Right lung (tissue), 5 donors: ENCODE data around the gene KRTAP2-2. TPM values are rescaled to one million over a fixed set of nuclear protein-coding genes. Genes with fewer than 3 reads are reported as not detected.
"Not testable (repeated sequence)": the region's sequence is repeated elsewhere in the genome, so short reads cannot be mapped to it uniquely, and the experiment has no call there.

Experiments used
- DNase-seq, 2 donors: peaks; one replicate each; pipeline ENCODE4 v3.0.0-alpha.2; 2013
- polyA plus RNA-seq, 5 donors: library from polyadenylated mRNA; unstranded; fragments of 120-200 nt; gene quantifications; one replicate each; pipeline versions ENCODE4 v1.2.1 to v1.2.3, GENCODE V29; 2013; ENCODE audit warnings: inconsistent platforms in 1 of 5, low replicate concordance in 1 of 5; ENCODE audit not compliant: insufficient read length in 5 of 5, insufficient read depth in 1 of 5

The KRTAP2-2 gene
- polyA plus RNA-seq, 5 donors, result not detected

- not testable (repeated sequence) for DNase-seq
These were observed 10.1 kb upstream of the KRTAP2-2 start for GRCh38 chr17:41065016-41065689.

GRCh38 chr17:41064301-41064700 is 9.3 kb upstream of the KRTAP2-2 start:
- DNase-seq, result no peak

DNA sequence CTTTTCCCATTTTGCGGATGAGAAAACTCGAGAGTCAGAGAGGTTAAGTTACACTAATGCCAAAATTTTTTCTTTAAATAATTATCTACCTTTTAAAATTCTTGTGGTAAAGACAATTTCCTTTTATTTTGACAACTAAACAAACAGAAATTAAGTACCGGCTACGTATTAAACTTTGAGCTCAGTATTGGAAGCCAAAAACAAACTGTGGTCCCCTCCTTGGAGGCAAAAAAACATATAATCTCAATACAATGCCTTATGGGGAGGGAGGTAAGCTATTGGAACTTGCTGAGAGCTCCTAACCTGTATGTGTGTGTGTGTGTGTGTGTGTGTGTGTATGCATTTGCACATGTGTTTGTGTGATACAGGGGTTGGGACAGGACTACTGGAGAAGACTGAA is 8.4 kb upstream of the KRTAP2-2 start:
- no peak for DNase-seq

DNA sequence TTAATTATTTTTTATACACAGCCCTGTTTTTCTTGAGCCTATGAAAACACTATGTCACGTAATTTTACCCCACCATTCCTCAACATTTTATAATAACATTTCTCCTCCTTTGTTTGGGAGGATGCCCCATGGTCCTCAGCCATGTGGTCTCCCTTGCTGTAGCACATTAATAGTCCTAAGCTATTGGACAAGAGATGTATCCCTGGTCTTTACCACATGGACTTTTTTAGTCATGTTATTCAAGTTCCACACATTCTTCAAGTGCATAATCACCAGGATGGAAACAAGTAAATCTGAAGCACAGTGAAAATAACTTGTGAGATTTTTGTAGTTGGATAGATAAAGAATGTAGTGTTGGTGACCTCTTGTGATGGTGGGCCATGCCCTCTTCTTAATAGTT is 6.9 kb upstream of the KRTAP2-2 start:
- DNase-seq, result no peak

DNA sequence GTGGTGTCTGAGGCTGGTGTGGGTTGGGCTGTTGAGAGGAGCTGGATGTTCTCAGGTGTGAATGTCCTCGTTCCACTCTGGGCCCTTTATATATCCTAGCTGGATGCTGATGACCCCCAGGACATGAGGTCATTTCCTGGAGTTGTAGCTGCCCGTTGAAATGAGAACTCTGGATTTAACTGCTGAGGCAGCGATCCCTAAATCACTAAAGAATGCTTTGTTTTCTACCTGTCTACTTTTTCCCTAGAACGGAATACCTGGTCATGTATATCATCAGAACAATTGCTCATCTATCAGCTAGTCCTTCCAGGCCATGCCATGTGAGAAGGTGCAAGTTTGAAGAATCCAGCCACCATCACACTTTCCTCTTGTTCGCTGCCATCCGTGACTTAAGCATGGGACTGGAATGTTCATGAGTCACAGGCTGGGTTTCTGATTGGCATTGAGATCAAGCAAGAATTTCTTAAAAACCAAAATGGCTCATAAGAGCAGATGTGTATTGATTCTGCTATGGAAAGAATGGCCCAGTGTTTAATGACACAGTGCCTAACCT is 5.1 kb upstream of the KRTAP2-2 start, which contains the start of gene KRTAP2-3:
KRTAP2-3 (minus strand) TSS at position 63 of the 553 bp plus-strand sequence. CDS start 64 bp downstream, outside the sequence.
- DNase-seq, result no peak

DNA sequence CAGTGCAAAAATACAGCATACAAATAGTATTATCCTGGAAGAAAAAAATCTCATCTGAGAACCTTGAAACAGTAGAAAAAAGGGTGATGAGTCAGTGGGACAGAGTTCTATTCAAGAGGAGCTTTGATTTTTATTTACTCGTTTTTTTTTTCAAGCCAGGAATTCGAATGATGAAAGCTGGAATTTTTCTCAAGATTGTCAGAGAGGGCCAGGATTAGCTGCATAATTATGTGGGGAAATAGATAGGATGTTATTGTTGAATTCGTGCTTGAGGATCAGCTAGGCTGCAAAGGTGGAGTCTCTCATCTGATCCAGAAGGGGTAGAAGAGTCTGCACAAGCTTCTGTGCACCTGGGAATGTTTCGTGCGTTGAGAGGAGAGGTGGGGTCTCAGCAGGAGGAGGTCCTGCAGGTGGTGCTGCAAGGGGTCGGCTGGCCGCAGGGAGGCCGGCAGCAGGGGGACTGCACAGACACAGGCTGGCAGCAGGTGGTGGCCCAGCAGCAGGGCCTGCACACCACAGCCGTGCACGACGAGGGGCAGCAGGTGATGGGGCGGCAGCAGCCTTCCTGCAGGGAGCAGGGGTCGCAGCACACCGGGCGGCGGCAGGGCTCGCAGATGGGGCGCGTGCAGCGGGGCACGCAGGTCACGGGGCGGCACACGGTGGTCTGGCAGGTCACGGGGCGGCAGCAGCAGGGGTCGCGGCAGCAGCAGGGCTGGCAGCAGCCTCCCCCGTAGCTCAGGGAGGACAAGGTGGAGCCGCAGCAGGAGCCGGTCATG is 4.4 kb upstream of the KRTAP2-2 start:
- DNase-seq, result not testable (repeated sequence)

GRCh38 chr17:41058741-41059140 is 3.7 kb upstream of the KRTAP2-2 start:
- DNase-seq, result no peak

DNA sequence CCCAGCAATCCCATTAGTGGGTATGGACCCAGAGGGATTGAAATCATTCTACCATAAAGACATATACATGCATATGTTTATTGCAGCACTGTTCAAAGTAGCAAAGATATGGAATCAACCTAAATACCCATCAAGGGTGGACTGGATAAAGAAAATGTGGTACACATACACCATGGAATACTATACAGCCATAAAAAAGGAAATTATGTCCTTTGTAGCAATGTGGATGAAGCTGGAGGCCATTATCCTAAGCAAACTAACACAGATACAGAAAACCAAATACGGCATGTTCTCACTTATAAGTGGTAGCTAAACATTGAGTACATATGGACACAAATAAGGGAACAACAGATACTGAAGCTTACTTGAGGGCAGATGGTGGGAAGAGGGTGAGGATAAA is 2.5 kb upstream of the KRTAP2-2 start:
- no peak for DNase-seq

DNA sequence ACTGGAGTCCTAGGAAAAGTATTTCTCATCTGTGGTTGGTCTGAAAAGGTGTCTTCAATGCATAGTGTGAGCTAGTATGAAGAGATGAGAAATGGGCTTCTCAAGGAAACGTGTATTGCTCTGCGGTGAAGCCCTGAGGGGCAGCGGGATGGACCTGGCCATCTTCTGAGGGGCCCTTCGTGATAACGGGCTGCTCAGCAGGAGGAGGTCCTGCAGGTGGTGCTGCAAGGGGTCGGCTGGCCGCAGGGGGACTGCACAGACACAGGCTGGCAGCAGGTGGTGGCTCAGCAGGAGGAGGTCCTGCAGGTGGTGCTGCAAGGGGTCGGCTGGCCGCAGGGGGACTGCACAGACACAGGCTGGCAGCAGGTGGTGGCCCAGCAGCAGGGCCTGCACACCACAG is 474 bp downstream of the KRTAP2-2 start:
- DNase-seq, result not testable (repeated sequence)

- DNase-seq, result no peak
These were observed 1.0 kb downstream of the KRTAP2-2 start for GRCh38 chr17:41054025-41054424.

GRCh38 chr17:41052566-41052965 is 2.5 kb downstream of the KRTAP2-2 start:
- no peak for DNase-seq

DNA sequence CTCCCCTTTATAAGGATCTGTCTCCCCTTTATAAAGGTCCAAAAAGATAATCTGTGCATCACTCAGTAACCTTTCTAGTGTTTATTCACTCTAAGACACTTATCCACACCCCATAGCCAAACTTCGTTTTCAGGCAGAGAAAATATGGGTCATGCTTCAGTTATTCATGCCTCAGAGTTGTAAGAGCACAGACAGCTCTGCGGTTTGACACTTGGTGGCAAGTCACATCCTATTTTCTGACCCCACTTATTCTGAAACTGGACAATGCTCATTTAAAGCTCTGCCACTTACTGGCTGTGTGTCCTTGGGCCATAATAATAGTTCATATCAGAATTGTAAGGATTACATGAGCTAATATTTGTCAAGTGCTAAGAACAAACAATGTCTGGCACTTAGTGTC is 5.9 kb downstream of the KRTAP2-2 start:
- DNase-seq, result no peak

- no peak for DNase-seq
These were observed 6.6 kb downstream of the KRTAP2-2 start for GRCh38 chr17:41048441-41048840.

- DNase-seq, result not testable (repeated sequence)
These were observed 8.1 kb downstream of the KRTAP2-2 start, which contains the start of gene KRTAP2-1 for GRCh38 chr17:41046735-41047465. KRTAP2-1 (minus strand) TSS chr17:41047316; CDS start chr17:41047267, 49 bp downstream.

- DNase-seq, result no peak
These were observed 12.1 kb downstream of the KRTAP2-2 start for GRCh38 chr17:41042953-41043352.

DNA sequence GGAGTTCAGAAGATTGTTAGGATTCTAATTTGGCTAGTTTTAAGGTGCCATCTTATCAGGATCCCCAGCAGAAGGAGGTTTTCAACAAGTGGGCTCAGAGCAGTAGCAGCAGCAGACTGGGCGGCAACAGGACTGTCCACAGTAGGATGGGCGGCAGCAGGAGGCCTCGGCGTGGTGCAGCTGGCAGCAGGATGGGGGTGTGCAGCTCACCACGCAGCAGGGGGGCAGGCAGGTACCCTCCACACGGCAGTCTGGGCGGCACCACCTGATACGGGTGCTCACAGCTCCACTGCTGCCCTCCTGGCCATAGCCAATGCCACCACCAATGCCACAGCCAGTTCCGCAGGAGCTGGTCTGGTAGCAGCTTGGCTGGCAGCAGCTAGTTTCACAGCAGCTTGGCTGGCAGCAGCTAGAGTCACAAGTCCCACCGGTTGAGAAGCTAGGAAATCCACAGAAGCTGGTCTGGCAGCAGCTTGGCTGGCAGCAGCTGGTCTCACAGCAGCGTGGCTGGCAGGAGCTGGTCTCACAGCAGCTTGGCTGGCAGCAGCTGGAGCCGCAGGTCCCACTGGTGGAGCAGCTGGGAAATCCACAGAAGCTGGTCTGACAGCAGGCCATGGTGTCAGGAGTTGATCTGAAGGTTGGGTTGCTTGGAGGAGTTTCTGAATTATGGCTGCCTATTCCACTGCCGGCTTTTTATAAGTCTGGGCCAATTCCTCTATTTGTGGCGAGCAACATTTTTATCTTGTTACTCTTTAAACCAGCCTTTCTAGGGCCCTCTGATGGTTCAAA is 14.1 kb downstream of the KRTAP2-2 start, which contains the start of gene KRTAP1-1:
KRTAP1-1 (minus strand) TSS at position 668 of the 789 bp plus-strand sequence; CDS start at position 615, 53 bp downstream.
- not testable (repeated sequence) for DNase-seq

DNA sequence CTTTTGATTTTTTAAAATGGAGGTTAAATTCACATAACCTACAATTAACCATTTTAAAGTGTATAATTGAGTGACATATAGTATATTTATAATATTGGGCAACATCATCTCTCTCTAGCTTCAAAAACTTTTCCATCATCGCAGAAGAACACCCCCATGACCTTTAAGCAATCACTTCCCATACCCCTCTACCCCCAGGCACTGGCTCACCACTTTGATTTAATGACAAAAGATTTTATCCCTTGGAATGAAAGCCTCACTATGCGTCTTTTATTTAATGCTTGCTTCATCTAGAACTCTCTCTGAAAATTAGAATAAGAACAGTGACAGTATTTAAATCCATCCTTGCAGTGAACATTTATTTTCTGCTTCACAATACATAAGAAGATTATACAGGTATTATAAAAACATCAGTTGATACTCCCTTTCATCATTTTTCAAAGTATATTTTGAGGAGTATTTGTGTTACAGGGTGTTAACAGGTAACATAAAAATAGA is 17.1 kb downstream of the KRTAP2-2 start:
- no peak for DNase-seq

DNA sequence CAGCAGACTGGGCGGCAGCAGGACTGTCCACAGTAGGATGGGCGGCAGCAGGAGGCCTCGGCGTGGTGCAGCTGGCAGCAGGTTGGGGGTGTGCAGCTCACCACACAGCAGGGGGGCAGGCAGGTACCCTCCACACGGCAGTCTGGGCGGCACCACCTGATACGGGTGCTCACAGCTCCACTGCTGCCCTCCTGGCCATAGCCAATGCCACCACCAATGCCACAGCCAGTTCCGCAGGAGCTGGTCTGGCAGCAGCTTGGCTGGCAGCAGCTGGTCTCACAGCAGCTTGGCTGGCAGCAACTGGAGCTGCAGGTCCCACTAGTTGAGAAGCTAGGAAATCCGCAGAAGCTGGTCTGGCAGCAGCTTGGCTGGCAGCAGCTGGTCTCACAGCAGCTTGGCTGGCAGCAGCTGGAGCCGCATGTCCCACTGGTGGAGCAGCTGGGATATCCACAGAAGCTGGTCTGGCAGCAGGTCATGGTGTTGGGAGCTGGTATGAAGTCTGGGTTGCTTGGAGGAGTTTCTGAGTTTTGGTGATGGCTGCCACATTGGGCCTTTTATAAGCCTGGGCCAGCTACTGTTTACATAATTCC is 20.6 kb downstream of the KRTAP2-2 start, which contains the start of gene KRTAP1-3:
KRTAP1-3 (minus strand) TSS at position 529 of the 590 bp plus-strand sequence; CDS start at position 476, 53 bp downstream.
- DNase-seq, result not testable (repeated sequence)

GRCh38 chr17:41029633-41030245 is 25.3 kb downstream of the KRTAP2-2 start, which contains the start of gene KRTAP1-4:
KRTAP1-4 (minus strand) TSS chr17:41030195; CDS start chr17:41030078, 117 bp downstream.
- no peak for DNase-seq
